Keratinocyte (primary cell): Measurements from ENCODE around the gene NINJ2. TPM values are rescaled to one million over a fixed set of nuclear protein-coding genes. Genes with fewer than 3 reads are reported as not detected.

Experiments used
- DNase-seq: peaks from one replicate; pipeline ENCODE4 v3.0.0-alpha.2; 2011; ENCODE audit warnings: low read depth, missing footprints, low spot score
- FAIRE-seq: peaks from 2 replicates; lab custom pipeline; 2011; peaks lifted over from hg19 to GRCh38; lab: Jason Lieb, UNC
- H2AFZ ChIP-seq: 2 replicates; pipeline ENCODE4 v1.6.0; 2012; ENCODE audit warnings: low read length, control low read depth, inconsistent platforms; ENCODE audit not compliant: control insufficient read depth
- H3K27ac ChIP-seq: 2 replicates; pipeline ENCODE4 v1.5.1; 2011; ENCODE audit warnings: low read length; ENCODE audit not compliant: control insufficient read depth, insufficient read depth
- H3K27me3 ChIP-seq: 3 replicates; pipeline ENCODE4 v1.6.0; 2011; ENCODE audit warnings: low read length; ENCODE audit not compliant: control insufficient read depth, insufficient read depth; ENCODE audit errors: extremely low read depth
- H3K36me3 ChIP-seq, 2 experiments: 2 replicates in 1 of 2; 3 replicates in 1 of 2; pipeline ENCODE4 v1.5.1; 2011; ENCODE audit warnings: low read length in 2 of 2, mild to moderate bottlenecking in 1 of 2; ENCODE audit not compliant: control insufficient read depth in 2 of 2, insufficient read depth in 2 of 2; ENCODE audit errors: extremely low read depth in 1 of 2
- H3K4me1 ChIP-seq: 3 replicates; pipeline ENCODE4 v1.5.1; 2011; ENCODE audit warnings: low read length; ENCODE audit not compliant: control insufficient read depth, insufficient read depth; ENCODE audit errors: extremely low read depth
- H3K4me2 ChIP-seq: 3 replicates; pipeline ENCODE4 v1.6.0; 2011; ENCODE audit warnings: low read depth, low read length; ENCODE audit not compliant: control insufficient read depth, insufficient read depth; ENCODE audit errors: extremely low read depth
- H3K4me3 ChIP-seq, 3 experiments: fragments of 200-600 bp in 1 of 3; sonication (generic) in 1 of 3; 2 replicates in 2 of 3; 3 replicates in 1 of 3; pipeline ENCODE4 v1.5.1; 2011 to 2016; ENCODE audit warnings: low read length in 3 of 3, mild to moderate bottlenecking in 3 of 3, control low read depth in 2 of 3, inconsistent platforms in 1 of 3, low read depth in 1 of 3, mixed read lengths in 1 of 3, mixed run types in 1 of 3, moderate library complexity in 1 of 3; ENCODE audit not compliant: control insufficient read depth in 2 of 3, insufficient read depth in 2 of 3; ENCODE audit errors: extremely low read depth in 1 of 3
- H3K79me2 ChIP-seq: 2 replicates; pipeline ENCODE4 v1.6.0; 2012; ENCODE audit warnings: low read length; ENCODE audit not compliant: control insufficient read depth, insufficient read depth
- H3K9ac ChIP-seq: 3 replicates; pipeline ENCODE4 v1.6.0; 2011; ENCODE audit warnings: low read length; ENCODE audit not compliant: control insufficient read depth, insufficient read depth; ENCODE audit errors: extremely low read depth
- H3K9me1 ChIP-seq: 3 replicates; pipeline ENCODE4 v1.6.0; 2011; ENCODE audit warnings: low read length; ENCODE audit not compliant: control insufficient read depth, insufficient read depth; ENCODE audit errors: extremely low read depth
- H3K9me3 ChIP-seq: 2 replicates; pipeline ENCODE4 v1.5.1; 2012; ENCODE audit warnings: low read depth, low read length; ENCODE audit not compliant: control insufficient read depth
- H4K20me1 ChIP-seq: 3 replicates; pipeline ENCODE4 v1.6.0; 2011; ENCODE audit warnings: low read length; ENCODE audit not compliant: control insufficient read depth, insufficient read depth; ENCODE audit errors: extremely low read depth
- CTCF ChIP-seq, 3 experiments: IDR thresholded peaks in 1 of 3; conservative IDR thresholded peaks in 1 of 3; optimal IDR thresholded peaks in 1 of 3; 2 replicates in 2 of 3; 3 replicates in 1 of 3; pipeline versions ENCODE3 to v1.5.1; 2011; ENCODE audit warnings: low read length in 3 of 3, mild to moderate bottlenecking in 3 of 3, moderate library complexity in 2 of 3, control low read depth in 1 of 3, inconsistent platforms in 1 of 3; ENCODE audit not compliant: insufficient read depth in 2 of 3; ENCODE audit errors: extremely low read depth in 1 of 3
- EZH2 ChIP-seq: IDR thresholded peaks from one replicate; pipeline ENCODE4 v1.6.1; 2012; ENCODE audit warnings: inconsistent platforms, mild to moderate bottlenecking, low read length, moderate library complexity
- dilution Hi-C: fragments of 300-500 bp; cut with MboI; formaldehyde crosslinking; loops from one replicate; pipeline ENCODE4 v1.7.0; 2020; ENCODE audit warnings: low sequenced_read_pairs; ENCODE audit not compliant: extremely low pct_ligation_motif_present
- polyA plus RNA-seq, 5 experiments: library from polyadenylated mRNA; depleted of rRNA in 3 of 5; stranded (reverse) in 3 of 5; stranded (forward) in 1 of 5; unstranded in 1 of 5; fragments of >200 nt; gene quantifications; 1 replicate in 1 of 5; 2 replicates in 3 of 5; 3 replicates in 1 of 5; pipeline versions ENCODE4 v1.2.1 to v1.2.3, GENCODE V29; 2011 to 2012; ENCODE audit warnings: missing spikeins in 2 of 5, low read depth in 1 of 5, low replicate concordance in 1 of 5

Gene NINJ2
- polyA plus RNA-seq, 1 donor (not counting 4 experiments of a cell fraction or from before 2014, with no cell fraction given): 0.58 TPM

- FAIRE-seq (no peak), DNase-seq (no peak)
- Histone ChIP-seq H3K27ac (no peak overlapping the region), H3K27me3 (no peaks in the 10 kb centered on the region), H3K79me2 (no peaks in the 10 kb centered on the region), H4K20me1 (no peaks in the 10 kb centered on the region), H3K4me1 (no peaks in the 10 kb centered on the region), H3K9me3 (no peaks in the 10 kb centered on the region), H3K9ac (no peak overlapping the region), H3K36me3 (no peaks in the 10 kb centered on the region), H3K4me3 (no peak overlapping the region), H2AFZ (no peak overlapping the region), H3K9me1 (no peaks in the 10 kb centered on the region), H3K4me2 (no peak overlapping the region)
- dilution Hi-C loops: no loop called here
- TF ChIP-seq EZH2 (no peak), CTCF (optimal IDR thresholded peaks at IDR 0.05 in 1 of 3, IDR thresholded peaks at IDR 0.05 in 1 of 3, conservative IDR thresholded peaks at IDR 0.05 in 1 of 3; ENCODE audit: extremely low read depth in 1 of 3, insufficient read depth in 2 of 3, low read length in 3 of 3) (no peak)
Measured at GRCh38 chr12:692274-692673, 29.0 kb upstream of the NINJ2 start.

GRCh38 chr12:690466-690865 lies 27.2 kb upstream of the NINJ2 start:
- Histone ChIP-seq H3K27ac (no peak overlapping the region), H3K36me3 (no peaks in the 10 kb centered on the region), H4K20me1 (no peaks in the 10 kb centered on the region), H3K9ac (no peak overlapping the region), H3K9me1 (no peaks in the 10 kb centered on the region), H3K27me3 (no peaks in the 10 kb centered on the region), H2AFZ (no peak overlapping the region), H3K4me2 (no peak overlapping the region), H3K4me1 (no peaks in the 10 kb centered on the region), H3K4me3 (no peak overlapping the region), H3K79me2 (no peaks in the 10 kb centered on the region), H3K9me3 (no peaks in the 10 kb centered on the region)
- no peak for DNase-seq
- no peak for FAIRE-seq
- TF ChIP-seq EZH2: no peak
- TF ChIP-seq CTCF (optimal IDR thresholded peaks at IDR 0.05 in 1 of 3, IDR thresholded peaks at IDR 0.05 in 1 of 3, conservative IDR thresholded peaks at IDR 0.05 in 1 of 3; ENCODE audit: extremely low read depth in 1 of 3, insufficient read depth in 2 of 3, low read length in 3 of 3): no peak
- dilution Hi-C loops: no loop called here
